ENCODE measurements around the gene LPCAT2. TPM values are rescaled to one million over a fixed set of nuclear protein-coding genes. Genes with fewer than 3 reads are reported as not detected.

Gene LPCAT2
- total RNA-seq, 2 donors from 2014 or later, result 10.8 to 13.6 TPM

DNA sequence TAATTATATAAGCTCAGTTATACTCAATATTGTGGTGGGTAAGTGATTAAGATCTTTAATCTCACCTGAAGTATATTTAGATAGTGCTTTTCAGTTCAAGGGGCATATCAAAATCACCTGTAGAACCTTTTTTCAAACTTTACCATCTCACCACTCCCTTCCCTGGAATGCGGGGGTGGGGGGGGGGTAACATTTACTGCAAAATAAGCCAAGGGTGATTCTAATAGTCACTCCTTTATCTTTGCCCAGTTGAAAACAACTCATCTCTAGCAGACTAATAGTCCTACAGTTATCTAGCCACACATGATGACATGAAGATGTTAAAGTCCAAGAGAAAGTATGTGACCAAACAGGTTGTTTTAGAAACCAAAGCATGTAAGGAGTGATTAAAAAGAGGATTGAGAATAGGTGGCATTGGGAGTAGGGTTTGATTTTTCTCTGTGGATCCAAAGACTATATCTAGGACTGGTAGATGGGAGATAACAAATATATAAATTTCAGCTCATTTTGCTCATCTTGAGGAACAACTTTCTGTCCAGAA, 21.5 kb downstream of the LPCAT2 start:
- H3K9me3 ChIP-seq, result no peaks in the 10 kb centered on the region
- intact Hi-C loops (cut with DNase I), result no loop called here
- no peak overlapping the region for H3K27ac ChIP-seq
- no peaks in the 10 kb centered on the region for H3K27me3 ChIP-seq (replicated peaks; ENCODE audit: insufficient read depth)
- DNase-seq (ENCODE audit: low spot score), result no peak
- H3K36me3 ChIP-seq, result no peaks in the 10 kb centered on the region
- H3K4me1 ChIP-seq (replicated peaks), result no peaks in the 10 kb centered on the region
- H3K4me3 ChIP-seq, result no peak overlapping the region
- TF ChIP-seq, protein P1, sequence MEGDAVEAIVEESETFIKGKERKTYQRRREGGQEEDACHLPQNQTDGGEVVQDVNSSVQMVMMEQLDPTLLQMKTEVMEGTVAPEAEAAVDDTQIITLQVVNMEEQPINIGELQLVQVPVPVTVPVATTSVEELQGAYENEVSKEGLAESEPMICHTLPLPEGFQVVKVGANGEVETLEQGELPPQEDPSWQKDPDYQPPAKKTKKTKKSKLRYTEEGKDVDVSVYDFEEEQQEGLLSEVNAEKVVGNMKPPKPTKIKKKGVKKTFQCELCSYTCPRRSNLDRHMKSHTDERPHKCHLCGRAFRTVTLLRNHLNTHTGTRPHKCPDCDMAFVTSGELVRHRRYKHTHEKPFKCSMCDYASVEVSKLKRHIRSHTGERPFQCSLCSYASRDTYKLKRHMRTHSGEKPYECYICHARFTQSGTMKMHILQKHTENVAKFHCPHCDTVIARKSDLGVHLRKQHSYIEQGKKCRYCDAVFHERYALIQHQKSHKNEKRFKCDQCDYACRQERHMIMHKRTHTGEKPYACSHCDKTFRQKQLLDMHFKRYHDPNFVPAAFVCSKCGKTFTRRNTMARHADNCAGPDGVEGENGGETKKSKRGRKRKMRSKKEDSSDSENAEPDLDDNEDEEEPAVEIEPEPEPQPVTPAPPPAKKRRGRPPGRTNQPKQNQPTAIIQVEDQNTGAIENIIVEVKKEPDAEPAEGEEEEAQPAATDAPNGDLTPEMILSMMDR (IDR thresholded peaks at IDR 0.05), result no peak
- TF ChIP-seq POLR2AphosphoS5 (IDR thresholded peaks at IDR 0.05) (no peak), POLR2A (IDR thresholded peaks at IDR 0.05) (no peak)
- 81% methylated on average over 1 of the region's 1 CpG for WGBS

DNA sequence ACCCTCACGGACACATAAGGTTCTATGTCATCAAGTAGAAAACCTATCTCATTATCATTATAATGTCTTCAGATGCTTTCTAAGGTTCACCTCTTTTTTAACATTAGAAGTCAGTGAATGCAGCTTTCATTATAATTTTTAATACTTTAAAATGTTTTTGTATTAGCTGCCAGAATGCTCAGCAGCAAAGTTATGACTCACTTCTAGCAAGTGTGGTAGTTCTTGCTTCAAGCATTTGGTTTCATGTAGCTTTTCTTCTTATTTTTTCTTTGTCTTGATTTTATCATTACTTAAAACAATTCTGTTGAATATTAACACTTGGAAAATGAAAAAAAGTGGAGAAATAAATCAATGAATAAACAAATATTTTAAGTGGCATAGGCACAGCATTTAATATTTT, 23.4 kb downstream of the LPCAT2 start:
- TF ChIP-seq POLR2AphosphoS5 (IDR thresholded peaks at IDR 0.05) (no peak), POLR2A (IDR thresholded peaks at IDR 0.05) (no peak)
- TF ChIP-seq, protein P1 (IDR thresholded peaks at IDR 0.05), result no peak
- H3K36me3 ChIP-seq, result no peaks in the 10 kb centered on the region
- intact Hi-C loops (cut with DNase I), result no loop called here
- no peak overlapping the region for H3K27ac ChIP-seq
- no peak overlapping the region for H3K4me3 ChIP-seq
- H3K27me3 ChIP-seq (replicated peaks; ENCODE audit: insufficient read depth), result no peaks in the 10 kb centered on the region
- no peak for DNase-seq (ENCODE audit: low spot score)
- H3K9me3 ChIP-seq, result no peaks in the 10 kb centered on the region
- H3K4me1 ChIP-seq (replicated peaks), result no peaks in the 10 kb centered on the region
- WGBS, result 95% methylated on average over 1 of the region's 1 CpG

DNA sequence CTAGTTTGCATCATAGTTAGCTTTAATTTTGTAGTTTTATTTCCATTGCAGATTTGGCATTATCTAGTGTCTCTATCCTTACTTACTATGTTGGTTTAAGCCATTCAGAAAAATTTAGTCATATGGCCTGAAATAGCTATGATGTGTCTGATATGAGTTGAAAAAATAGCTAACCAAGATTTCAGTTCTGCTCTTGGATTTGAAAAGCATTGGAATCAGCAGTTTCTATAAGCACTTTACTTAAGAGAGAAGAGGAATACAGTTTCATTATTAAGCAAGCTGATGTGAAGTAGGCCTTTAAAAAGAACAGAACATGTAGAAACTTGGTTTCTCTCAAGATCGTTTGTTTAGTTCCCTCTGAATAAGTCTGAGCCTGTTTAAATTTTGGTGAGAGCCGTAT, 25.9 kb downstream of the LPCAT2 start:
- Histone ChIP-seq H3K36me3 (no peaks in the 10 kb centered on the region), H3K9me3 (no peaks in the 10 kb centered on the region), H3K27me3 (replicated peaks; ENCODE audit: insufficient read depth) (no peaks in the 10 kb centered on the region), H3K27ac (no peak overlapping the region), H3K4me3 (no peak overlapping the region), H3K4me1 (replicated peaks) (no peaks in the 10 kb centered on the region)
- TF ChIP-seq, protein P1 (IDR thresholded peaks at IDR 0.05), result no peak
- TF ChIP-seq POLR2A (IDR thresholded peaks at IDR 0.05) (no peak), POLR2AphosphoS5 (IDR thresholded peaks at IDR 0.05) (no peak)
- 33% methylated on average over 2 of the region's 2 CpGs for WGBS
- intact Hi-C loops (cut with DNase I), result no loop called here
- DNase-seq (ENCODE audit: low spot score), result no peak

DNA sequence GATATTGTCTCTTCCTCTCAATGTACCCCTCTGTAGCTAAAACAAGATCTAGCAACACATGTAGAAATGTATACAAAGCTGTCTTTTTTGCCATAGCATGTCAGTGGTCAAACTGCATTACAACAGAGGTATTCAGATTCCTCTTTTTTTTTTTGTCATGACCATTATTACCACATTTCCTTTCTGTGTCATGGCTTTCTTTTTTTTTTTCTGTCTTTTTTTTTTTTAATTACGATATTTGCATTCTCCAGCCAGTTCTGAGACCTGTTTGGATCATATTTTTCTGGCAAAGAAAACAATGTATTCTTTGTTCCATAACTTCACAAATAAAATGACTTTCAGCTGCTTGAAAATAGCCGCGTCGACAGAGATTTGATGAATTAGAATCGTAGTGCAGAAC, 30.2 kb downstream of the LPCAT2 start:
- DNase-seq (ENCODE audit: low spot score), result no peak
- Histone ChIP-seq H3K9me3 (no peaks in the 10 kb centered on the region), H3K27me3 (replicated peaks; ENCODE audit: insufficient read depth) (no peaks in the 10 kb centered on the region), H3K27ac (no peak overlapping the region), H3K36me3 (no peaks in the 10 kb centered on the region), H3K4me3 (no peak overlapping the region), H3K4me1 (replicated peaks) (no peaks in the 10 kb centered on the region)
- no peak for TF ChIP-seq POLR2A (IDR thresholded peaks at IDR 0.05)
- TF ChIP-seq, protein P1 (IDR thresholded peaks at IDR 0.05), result no peak
- no peak for TF ChIP-seq POLR2AphosphoS5 (IDR thresholded peaks at IDR 0.05)
- 36% methylated on average over 5 of the region's 5 CpGs for WGBS
- intact Hi-C loops (cut with DNase I), result no loop called here

DNA sequence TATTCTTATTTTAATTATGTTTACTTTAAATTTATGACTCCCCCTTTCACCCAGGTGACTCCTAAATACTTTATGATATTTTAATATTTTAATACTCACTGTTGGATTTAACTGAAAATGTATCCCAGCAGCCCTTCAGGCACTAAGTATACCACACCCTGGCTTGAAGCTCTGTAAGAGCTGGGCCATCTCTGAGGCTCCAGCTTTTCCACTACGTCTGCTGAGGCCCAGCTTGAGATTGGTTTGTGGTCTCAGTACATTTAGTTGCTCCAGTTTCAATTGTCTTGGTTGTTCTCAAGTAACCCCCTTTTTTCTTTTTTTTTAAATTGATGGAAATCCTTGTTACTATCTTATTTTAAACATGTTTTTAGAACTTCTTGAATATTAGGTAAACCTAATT, 30.6 kb downstream of the LPCAT2 start:
- H3K27me3 ChIP-seq (replicated peaks; ENCODE audit: insufficient read depth), result no peaks in the 10 kb centered on the region
- H3K9me3 ChIP-seq, result no peaks in the 10 kb centered on the region
- H3K36me3 ChIP-seq, result no peaks in the 10 kb centered on the region
- DNase-seq (ENCODE audit: low spot score), result no peak
- no peak overlapping the region for H3K27ac ChIP-seq
- 60% methylated on average over 1 of the region's 1 CpG for WGBS
- no peak overlapping the region for H3K4me3 ChIP-seq
- intact Hi-C loops (cut with DNase I), result no loop called here
- no peaks in the 10 kb centered on the region for H3K4me1 ChIP-seq (replicated peaks)
- TF ChIP-seq, protein P1 (IDR thresholded peaks at IDR 0.05), result no peak
- TF ChIP-seq POLR2AphosphoS5 (IDR thresholded peaks at IDR 0.05) (no peak), POLR2A (IDR thresholded peaks at IDR 0.05) (no peak)
